Astrocyte of the hippocampus (primary cell): ENCODE results near the gene S100P.
A peak's percentile ranks its signal among the peaks of the same experiment; 100 is the strongest.
"Not testable (repeated sequence)": the region's sequence is repeated elsewhere in the genome, so short reads cannot be mapped to it uniquely, and the experiment has no call there.

Experiments used
- DNase-seq: peaks from one replicate; pipeline ENCODE4 v3.0.0; 2011; ENCODE audit warnings: low read depth, low spot score

S100P gene

GRCh38 chr4:6724421-6725111 lies 30.9 kb downstream of the S100P start:
- DNase-seq, result peak; percentile 67

DNA sequence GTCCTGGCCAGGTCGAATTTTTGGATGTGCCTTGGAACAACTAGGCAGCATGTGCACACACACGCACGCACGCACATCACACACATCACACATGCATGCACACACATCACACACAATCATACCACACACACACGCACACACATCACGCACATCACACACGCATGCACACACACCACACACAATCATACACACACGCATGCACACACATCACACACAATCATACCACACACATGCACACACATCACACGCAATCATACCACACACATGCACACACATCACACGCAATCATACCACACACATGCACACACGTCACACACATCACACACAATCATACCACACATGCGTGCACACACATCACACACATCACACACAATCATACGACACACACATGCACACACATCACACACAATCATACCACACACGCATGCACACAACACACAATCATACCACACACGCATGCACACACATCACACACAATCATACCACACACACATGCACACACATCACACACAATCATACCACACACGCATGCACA lies 31.8 kb downstream of the S100P start:
- DNase-seq, result not testable (repeated sequence)

DNA sequence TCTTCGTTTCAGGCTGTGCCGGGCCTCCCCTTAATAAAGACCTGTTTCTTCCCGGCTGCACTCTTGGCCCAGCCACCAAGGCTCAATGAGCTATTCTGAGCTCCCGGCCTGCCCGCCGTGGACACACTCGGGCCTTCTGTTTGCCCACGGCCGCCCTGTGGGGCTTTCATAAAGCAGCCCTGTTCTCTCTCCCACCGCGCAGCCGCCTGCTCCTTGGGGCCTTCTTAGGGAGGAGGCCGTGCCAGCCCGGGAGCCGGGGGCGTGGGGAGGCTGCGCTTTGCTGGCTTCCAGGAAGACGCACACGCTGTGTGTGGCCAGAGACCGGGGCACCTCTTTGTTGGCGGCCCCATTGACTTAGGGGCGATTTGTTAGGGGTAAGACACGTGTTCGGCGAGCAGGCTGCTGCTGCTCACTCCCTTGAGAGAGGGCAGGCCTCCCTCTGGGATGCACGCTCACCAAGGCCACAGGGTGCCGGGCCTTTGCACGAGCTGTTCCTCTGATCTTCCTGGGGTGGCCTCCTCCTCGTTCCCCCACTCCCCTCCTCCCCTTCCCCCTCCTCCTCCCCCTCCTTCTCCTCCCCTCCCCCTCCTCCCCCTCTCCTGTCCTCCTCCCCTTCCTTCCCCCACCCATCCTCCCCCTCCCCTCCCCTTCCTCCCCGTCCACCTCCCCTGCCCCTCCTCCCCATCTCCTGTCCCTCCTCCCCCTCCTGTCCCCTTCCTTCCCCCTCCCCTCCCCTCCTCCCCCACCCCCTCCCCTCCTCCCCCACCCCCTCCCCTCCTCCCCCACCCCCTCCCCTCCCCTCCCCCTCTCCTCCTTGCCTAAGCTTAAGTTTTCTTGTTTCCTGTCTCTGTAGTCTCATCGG lies 33.6 kb downstream of the S100P start:
- DNase-seq, result peak; percentile 74

DNA sequence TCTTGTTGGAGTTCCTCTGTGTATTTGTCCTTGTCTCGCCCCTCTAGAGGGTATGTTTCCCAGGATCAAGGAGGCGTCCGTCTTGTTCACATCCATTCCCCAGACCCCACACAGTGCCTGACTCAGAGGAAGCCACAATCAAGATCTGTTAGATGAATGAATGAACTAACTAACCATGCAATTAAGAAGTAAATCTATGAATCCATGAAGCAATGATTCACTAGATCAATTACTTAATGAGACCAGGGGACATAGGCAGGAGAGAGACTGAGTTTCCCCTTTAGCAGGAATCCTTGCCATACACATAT lies 34.2 kb downstream of the S100P start:
- DNase-seq, result peak; percentile 46

- no peak for DNase-seq
Measured at GRCh38 chr4:6728320-6729029, 34.8 kb downstream of the S100P start.

GRCh38 chr4:6730603-6731317 lies 37.1 kb downstream of the S100P start:
- DNase-seq, result no peak

- DNase-seq, result no peak
Measured at GRCh38 chr4:6731318-6731675, 37.6 kb downstream of the S100P start.

GRCh38 chr4:6731780-6732179 lies 38.1 kb downstream of the S100P start:
- DNase-seq, result no peak

DNA sequence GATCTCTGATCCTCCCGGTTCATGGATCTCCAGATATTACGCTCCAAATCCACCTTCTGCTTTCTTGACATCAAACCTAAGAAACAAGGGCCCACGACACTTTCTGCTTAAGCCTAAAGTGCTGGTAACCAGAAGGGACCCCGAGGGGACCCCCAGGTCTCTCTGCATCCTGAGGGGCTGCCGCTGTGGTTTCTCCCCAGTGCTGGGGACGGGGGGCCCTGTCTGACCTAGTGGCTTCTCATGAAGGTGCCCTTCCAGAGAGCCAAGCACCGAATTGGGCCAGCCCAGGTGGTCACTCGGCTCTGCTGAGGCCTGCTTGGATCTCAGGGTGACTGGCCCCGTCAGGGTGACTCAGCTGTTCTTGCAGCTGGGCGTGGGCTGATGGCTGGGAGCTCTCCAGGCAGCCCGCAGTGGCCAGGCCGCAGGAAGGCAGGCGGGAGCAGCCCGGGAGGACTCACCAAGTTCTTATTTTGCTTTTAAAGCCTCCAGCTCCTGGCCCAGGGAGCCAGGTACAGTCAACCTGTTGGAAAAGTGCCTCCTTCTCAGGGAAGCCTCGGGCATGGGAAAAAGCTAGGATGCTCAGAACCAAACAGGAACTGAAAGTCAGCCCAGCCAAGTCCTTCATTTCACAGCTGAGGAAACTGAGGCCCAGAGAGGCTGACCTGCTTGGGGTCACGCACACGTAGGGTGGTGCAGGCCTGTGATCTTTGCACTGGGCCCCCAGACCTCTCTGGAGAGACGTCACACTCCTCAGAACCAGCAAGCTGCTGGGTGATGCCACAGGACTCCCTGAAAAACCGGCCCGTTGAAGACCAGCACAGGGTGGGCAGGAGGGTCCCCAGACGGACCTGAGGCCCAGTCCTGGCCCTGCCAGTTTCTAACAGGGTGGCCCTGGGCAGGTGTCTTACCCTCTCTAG lies 39.0 kb downstream of the S100P start:
- DNase-seq, result peak; percentile 93

DNA sequence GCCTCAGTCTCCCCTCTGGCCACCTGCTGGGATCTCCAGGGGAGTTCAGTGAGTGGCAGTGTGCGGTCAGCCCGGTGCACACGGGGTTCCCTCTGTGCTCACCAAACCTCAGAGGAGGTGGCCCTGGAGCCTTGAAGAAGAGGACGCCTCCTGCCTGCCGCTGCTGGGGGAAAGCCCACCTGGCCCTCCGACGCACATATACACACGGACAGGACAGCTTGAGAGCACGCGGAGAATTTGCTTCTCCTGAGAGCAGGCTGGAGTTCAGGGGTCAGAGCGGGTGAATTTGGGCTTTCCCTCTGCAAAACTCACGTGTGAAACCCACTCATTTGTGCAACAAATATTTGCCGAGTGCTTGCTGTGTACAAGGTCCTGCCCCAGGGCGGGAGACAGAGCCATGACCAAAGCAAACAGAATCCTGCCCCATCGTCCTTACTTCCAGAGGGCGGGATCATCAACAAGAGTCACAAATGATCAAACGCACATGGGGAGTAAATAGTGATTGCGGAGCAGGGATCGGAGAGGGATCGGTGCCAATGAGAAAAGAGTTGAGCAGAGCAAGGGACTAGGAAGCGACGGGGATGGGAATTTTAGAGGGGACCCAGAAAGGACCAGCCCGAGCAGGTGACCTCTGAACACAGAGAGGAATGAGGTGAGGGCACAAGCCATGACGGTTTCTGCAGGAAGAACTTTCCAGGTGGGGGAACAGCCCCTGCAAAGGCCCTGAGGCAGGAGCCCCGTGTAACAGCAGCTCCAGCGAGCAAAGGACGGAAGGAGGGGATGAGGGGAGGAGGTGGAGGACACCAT lies 39.9 kb downstream of the S100P start:
- DNase-seq, result no peak

DNA sequence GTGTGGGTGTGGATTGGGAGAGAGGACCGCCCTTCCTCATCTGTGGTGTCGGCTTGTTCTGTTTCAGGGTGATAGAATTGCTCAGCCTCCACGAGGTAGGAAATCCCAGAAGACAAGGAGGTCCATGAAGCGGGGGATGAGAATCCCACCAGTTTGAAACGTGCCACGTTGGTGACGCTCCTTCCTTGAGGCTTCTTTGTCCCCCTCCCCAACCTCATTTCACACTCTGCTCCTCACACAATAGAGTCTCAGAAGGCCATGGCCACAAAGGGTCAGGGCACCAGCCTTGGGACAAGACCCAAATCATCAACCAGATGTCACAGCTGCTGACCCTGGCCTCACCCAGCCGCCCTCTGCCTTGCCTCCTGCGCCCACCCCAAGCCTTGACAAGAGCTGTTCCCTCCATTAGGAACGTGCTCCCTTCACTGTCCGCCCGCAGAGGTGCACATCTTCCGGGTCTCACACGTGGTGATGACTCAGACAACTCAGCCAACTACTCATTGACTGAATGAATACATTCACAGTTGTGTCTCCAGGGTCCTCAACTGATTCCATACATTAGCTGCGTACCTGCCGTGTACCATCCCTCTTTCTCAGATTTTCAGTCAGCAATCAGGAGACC lies 40.6 kb downstream of the S100P start:
- DNase-seq, result no peak

GRCh38 chr4:6739920-6740319 lies 46.2 kb downstream of the S100P start:
- no peak for DNase-seq

DNA sequence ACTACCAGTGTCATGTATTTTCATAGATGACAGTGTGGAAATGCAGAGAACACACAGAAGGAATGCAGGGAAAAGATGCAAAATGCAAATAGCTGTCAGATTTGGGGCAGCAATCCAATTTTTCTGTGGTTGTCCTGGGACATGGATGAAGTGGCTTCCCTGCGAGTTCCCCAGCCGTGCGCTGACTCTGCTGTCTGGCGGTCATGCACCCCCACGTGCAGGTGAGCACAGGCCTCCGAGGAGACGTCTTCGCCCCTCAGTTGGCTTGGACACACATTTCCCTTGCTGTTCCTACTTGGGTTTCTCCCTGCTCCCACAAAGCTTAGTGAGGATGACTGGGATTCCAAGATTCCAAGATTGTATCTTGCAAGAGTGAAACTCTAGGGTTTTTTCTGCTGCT lies 46.7 kb downstream of the S100P start:
- no peak for DNase-seq

DNA sequence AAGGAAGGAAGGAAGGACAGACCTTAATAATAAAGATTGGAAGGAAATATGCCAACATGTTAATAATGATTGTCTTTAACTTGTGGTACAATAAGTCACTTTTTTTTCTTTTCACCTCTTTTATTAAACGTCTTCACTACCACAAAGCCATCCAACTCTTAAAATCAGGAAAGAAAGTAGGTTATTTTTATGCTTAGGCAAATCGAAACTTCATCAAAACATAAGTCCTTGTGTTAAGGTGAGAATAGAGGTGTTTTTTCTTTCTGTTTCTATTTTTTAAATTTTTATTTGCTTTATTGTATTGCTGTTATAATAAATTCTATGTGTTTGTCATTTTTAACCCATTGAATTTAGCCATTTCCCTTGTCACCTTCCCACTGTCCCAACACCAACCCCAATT lies 48.8 kb downstream of the S100P start:
- DNase-seq, result no peak

DNA sequence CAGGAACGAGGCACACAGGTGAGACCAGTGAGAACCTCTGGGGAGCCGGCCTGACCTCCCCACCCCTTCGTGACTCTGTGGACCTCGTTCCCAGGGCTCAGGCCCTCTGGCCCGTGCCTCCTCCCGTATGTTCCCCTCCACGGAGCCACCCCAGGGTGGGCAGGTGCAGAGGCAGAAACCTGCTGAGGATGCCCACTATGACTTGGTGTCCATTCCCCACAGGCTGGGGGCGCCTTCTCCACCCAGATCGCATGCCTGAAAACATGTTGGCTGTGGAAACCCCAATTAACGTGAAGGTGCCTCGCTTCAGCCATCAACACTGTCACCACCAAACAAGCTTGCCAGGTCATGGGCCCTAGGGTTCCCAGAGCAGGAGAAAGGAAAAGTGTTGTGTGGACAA lies 49.3 kb downstream of the S100P start:
- no peak for DNase-seq
